ENCODE results near the gene GDAP2.

- no peak for TF ChIP-seq CTCF (IDR thresholded peaks at IDR 0.05)
- no peak for TF ChIP-seq POLR2A (IDR thresholded peaks at IDR 0.05)
These were observed 77.7 kb downstream of the GDAP2 start for GRCh38 chr1:117851687-117852086.

All from uterus (tissue), 2 donors.